ENCODE results near the gene ECE1.

GRCh38 chr1:21300774-21301173, 10.5 kb upstream of the ECE1 start:
- TF ChIP-seq, protein P1, sequence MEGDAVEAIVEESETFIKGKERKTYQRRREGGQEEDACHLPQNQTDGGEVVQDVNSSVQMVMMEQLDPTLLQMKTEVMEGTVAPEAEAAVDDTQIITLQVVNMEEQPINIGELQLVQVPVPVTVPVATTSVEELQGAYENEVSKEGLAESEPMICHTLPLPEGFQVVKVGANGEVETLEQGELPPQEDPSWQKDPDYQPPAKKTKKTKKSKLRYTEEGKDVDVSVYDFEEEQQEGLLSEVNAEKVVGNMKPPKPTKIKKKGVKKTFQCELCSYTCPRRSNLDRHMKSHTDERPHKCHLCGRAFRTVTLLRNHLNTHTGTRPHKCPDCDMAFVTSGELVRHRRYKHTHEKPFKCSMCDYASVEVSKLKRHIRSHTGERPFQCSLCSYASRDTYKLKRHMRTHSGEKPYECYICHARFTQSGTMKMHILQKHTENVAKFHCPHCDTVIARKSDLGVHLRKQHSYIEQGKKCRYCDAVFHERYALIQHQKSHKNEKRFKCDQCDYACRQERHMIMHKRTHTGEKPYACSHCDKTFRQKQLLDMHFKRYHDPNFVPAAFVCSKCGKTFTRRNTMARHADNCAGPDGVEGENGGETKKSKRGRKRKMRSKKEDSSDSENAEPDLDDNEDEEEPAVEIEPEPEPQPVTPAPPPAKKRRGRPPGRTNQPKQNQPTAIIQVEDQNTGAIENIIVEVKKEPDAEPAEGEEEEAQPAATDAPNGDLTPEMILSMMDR (conservative IDR thresholded peaks at IDR 0.05 in 1 of 2, IDR thresholded peaks at IDR 0.05 in 1 of 2; ENCODE audit: low read depth in 1 of 2, low read length in 2 of 2) = no peak
- no peak for TF ChIP-seq EZH2 (IDR thresholded peaks at IDR 0.05; ENCODE audit: low read length, missing control alignments)
